SU-DHL-6 (cell line): ENCODE data around the gene KRT9.
"Not testable (repeated sequence)": the region's sequence is repeated elsewhere in the genome, so short reads cannot be mapped to it uniquely, and the experiment has no call there.

Experiments used
- H2AFZ ChIP-seq: fragments of 200-600 bp; sonication (generic); 2 replicates; pipeline ENCODE4 v1.6.1; 2014; ENCODE audit warnings: low read depth, mild to moderate bottlenecking, moderate library complexity, mixed read lengths, antibody characterized with exemption, low read length; ENCODE audit not compliant: severe bottlenecking
- H3F3A ChIP-seq: fragments of 200-600 bp; shearing (Covaris generic); 2 replicates; pipeline ENCODE4 v1.6.0; 2016; ENCODE audit warnings: antibody characterized with exemption, mild to moderate bottlenecking; ENCODE audit not compliant: insufficient read depth
- H3K27ac ChIP-seq: fragments of 200-600 bp; sonication (generic); 2 replicates; pipeline ENCODE4 v1.5.1; 2016; ENCODE audit warnings: low read depth, mild to moderate bottlenecking, low read length, moderate library complexity, mixed read lengths
- H3K27me3 ChIP-seq: fragments of 200-600 bp; sonication (generic), shearing (Covaris generic); 2 replicates; pipeline ENCODE4 v1.6.0; 2014; ENCODE audit warnings: mild to moderate bottlenecking, low read length
- H3K36me3 ChIP-seq: fragments of 200-600 bp; sonication (generic); 2 replicates; pipeline ENCODE4 v1.6.1; 2014; ENCODE audit warnings: mild to moderate bottlenecking, low read length, mixed read lengths
- H3K4me2 ChIP-seq: fragments of 300-600, 200-600 bp; shearing (Covaris generic), sonication (generic); 2 replicates; pipeline ENCODE4 v1.6.0; 2014; ENCODE audit warnings: low read length, low read depth, mild to moderate bottlenecking; ENCODE audit not compliant: poor library complexity, severe bottlenecking
- H3K4me3 ChIP-seq: fragments of 200-600 bp; sonication (generic); 2 replicates; pipeline ENCODE4 v1.5.1; 2014; ENCODE audit warnings: antibody characterized with exemption, low read length, mild to moderate bottlenecking, mixed read lengths; ENCODE audit not compliant: insufficient read depth, poor library complexity, severe bottlenecking
- H3K79me2 ChIP-seq: fragments of 200-600 bp; sonication (generic); 2 replicates; pipeline ENCODE4 v1.6.1; 2014; ENCODE audit warnings: mild to moderate bottlenecking, low read length, moderate library complexity; ENCODE audit not compliant: insufficient read depth
- H3K9ac ChIP-seq: fragments of 200-600 bp; sonication (generic); 2 replicates; pipeline ENCODE4 v1.7.0; 2014; ENCODE audit warnings: mild to moderate bottlenecking, low read length
- H3K9me2 ChIP-seq: fragments of 200-600 bp; sonication (generic); replicated peaks from 2 replicates; pipeline ENCODE4 v1.6.1; 2014; ENCODE audit warnings: low read length; ENCODE audit not compliant: insufficient read depth
- H3K9me3 ChIP-seq: fragments of 200-600 bp; sonication (generic); 2 replicates; pipeline ENCODE4 v1.6.1; 2014; ENCODE audit warnings: low read length, mixed read lengths; ENCODE audit not compliant: insufficient read depth
- H4K20me1 ChIP-seq: fragments of 200-600 bp; sonication (generic); 2 replicates; pipeline ENCODE4 v1.6.1; 2014; ENCODE audit warnings: low read depth, mild to moderate bottlenecking, antibody characterized with exemption, low read length, moderate library complexity, mixed read lengths
- CTCF ChIP-seq: fragments of 200-600 bp; sonication (generic); IDR thresholded peaks from one replicate; pipeline ENCODE4 v1.5.1; 2017; ENCODE audit warnings: antibody characterized with exemption, mild to moderate bottlenecking, low read length, moderate library complexity; ENCODE audit not compliant: insufficient read depth, poor library complexity, severe bottlenecking
- EZH2phosphoT487 ChIP-seq: fragments of 200-600 bp; sonication (generic), shearing (Covaris generic); conservative IDR thresholded peaks from 2 replicates; pipeline ENCODE4 v1.6.1; 2018; ENCODE audit warnings: mild to moderate bottlenecking, antibody characterized with exemption, low read length, moderate library complexity, mixed read lengths

KRT9 gene

GRCh38 chr17:41610965-41611640 lies 39.2 kb upstream of the KRT9 start:
- no peaks in the 10 kb centered on the region for H3F3A ChIP-seq
- H3K36me3 ChIP-seq = no peaks in the 10 kb centered on the region
- H3K9me3 ChIP-seq = peaks cover 5% of the 10 kb centered on the region; the same call in 1 of the 2 replicates
- no peaks in the 10 kb centered on the region for H3K27me3 ChIP-seq
- H3K79me2 ChIP-seq = no peaks in the 10 kb centered on the region
- no peaks in the 10 kb centered on the region for H4K20me1 ChIP-seq
- H3K9me2 ChIP-seq = no peaks in the 10 kb centered on the region
- H3K4me3 ChIP-seq = no peak overlapping the region
- no peak for TF ChIP-seq EZH2phosphoT487
- no peak for TF ChIP-seq CTCF
- H3K27ac ChIP-seq = no peak overlapping the region
- no peak overlapping the region for H3K4me2 ChIP-seq
- H3K9ac ChIP-seq = no peak overlapping the region
- H2AFZ ChIP-seq = no peak overlapping the region

GRCh38 chr17:41610061-41610517 lies 38.2 kb upstream of the KRT9 start:
- not testable (repeated sequence) for H3K36me3 ChIP-seq, H3K9ac ChIP-seq, H3K4me3 ChIP-seq, H3F3A ChIP-seq, H3K79me2 ChIP-seq, H2AFZ ChIP-seq, H4K20me1 ChIP-seq, H3K9me2 ChIP-seq, H3K9me3 ChIP-seq, H3K4me2 ChIP-seq, H3K27ac ChIP-seq, H3K27me3 ChIP-seq

- H3F3A ChIP-seq, H3K4me3 ChIP-seq, H3K4me2 ChIP-seq, H4K20me1 ChIP-seq, H3K9ac ChIP-seq, H3K36me3 ChIP-seq, H3K9me2 ChIP-seq, H2AFZ ChIP-seq, H3K9me3 ChIP-seq, H3K79me2 ChIP-seq, H3K27me3 ChIP-seq, H3K27ac ChIP-seq: not testable (repeated sequence)
Observed at GRCh38 chr17:41606930-41607329, 35.1 kb upstream of the KRT9 start.

GRCh38 chr17:41602524-41602923 lies 30.7 kb upstream of the KRT9 start:
- Histone ChIP-seq H3K9ac (no peak overlapping the region), H3F3A (no peaks in the 10 kb centered on the region), H3K27me3 (no peaks in the 10 kb centered on the region), H3K79me2 (no peaks in the 10 kb centered on the region), H3K36me3 (no peaks in the 10 kb centered on the region), H4K20me1 (no peaks in the 10 kb centered on the region), H3K9me2 (no peaks in the 10 kb centered on the region), H3K4me3 (no peak overlapping the region), H3K27ac (no peak overlapping the region), H2AFZ (no peak overlapping the region), H3K9me3 (peaks cover 5% of the 10 kb centered on the region; the same call in 1 of the 2 replicates), H3K4me2 (no peak overlapping the region)
- TF ChIP-seq CTCF (no peak), EZH2phosphoT487 (no peak)
